Psoas muscle (tissue), 8 donors: ENCODE measurements around the gene BMP5. TPM values are rescaled to one million over a fixed set of nuclear protein-coding genes. Genes with fewer than 3 reads are reported as not detected.

Source experiments
- ATAC-seq, 4 donors: fragments of 200-7000 bp; cut with Tn5 transposase; one replicate each; pipeline ENCODE4 v1.9.1; 2020; ENCODE audit warnings: moderate library complexity in 3 of 4, mild to moderate bottlenecking in 2 of 4
- DNase-seq, 2 donors: peaks; one replicate each; pipeline ENCODE4 v3.0.0-alpha.2; 2020
- H3K27ac ChIP-seq: fragments of 200-600 bp; one replicate; pipeline ENCODE4 v1.8.0; 2022
- H3K27me3 ChIP-seq, 3 donors: fragments of 200-600 bp in 1 of 3; one replicate each; pipeline versions ENCODE4 v1.6.1 to v1.8.0; 2013 to 2022; ENCODE audit warnings: low read length in 2 of 3, mild to moderate bottlenecking in 2 of 3, moderate library complexity in 1 of 3; ENCODE audit not compliant: insufficient read depth in 3 of 3
- H3K36me3 ChIP-seq, 2 donors: fragments of 200-600 bp in 1 of 2; one replicate each; pipeline versions ENCODE4 v1.6.1 to v1.8.0; 2013 to 2022; ENCODE audit warnings: low read depth in 1 of 2, mild to moderate bottlenecking in 1 of 2, moderate library complexity in 1 of 2; ENCODE audit not compliant: insufficient read depth in 1 of 2
- H3K4me1 ChIP-seq: fragments of 200-600 bp; one replicate; pipeline ENCODE4 v1.8.0; 2022
- H3K4me3 ChIP-seq: fragments of 200-600 bp; one replicate; pipeline ENCODE4 v1.8.0; 2022; ENCODE audit warnings: mild to moderate bottlenecking
- H3K9me3 ChIP-seq: fragments of 200-600 bp; one replicate; pipeline ENCODE4 v1.8.0; 2022
- CTCF ChIP-seq: fragments of 200-600 bp; IDR thresholded peaks from one replicate; pipeline ENCODE4 v1.8.0; 2022; ENCODE audit warnings: antibody characterized with exemption
- WGBS, 3 donors: extraction: QIAGEN DNeasy Blood & Tissue Kit; methylation state at CpG; one replicate each; pipeline versions ENCODE4 v1.1.6 to v1.1.7; 2013; 5-methylcytosine and 5-hydroxymethylcytosine counted together
- intact Hi-C, 2 donors: fragments of 100-400 bp; cut with DNase I; formaldehyde crosslinking; loops; one replicate each; pipeline versions ENCODE4 v1.11.0 to v1.14.2; 2022
- polyA plus RNA-seq, 3 donors: library from polyadenylated mRNA; stranded (reverse); fragments of 200-250 nt; gene quantifications; one replicate each; pipeline ENCODE4 v1.2.3, GENCODE V29; 2013
- total RNA-seq, 4 donors: library from RNA; stranded (reverse); fragmentation: NEBNext Ultra II Directional in 2 of 4; extraction: Animal tissue kit (Norgen Biotek cat#: 25700) in 2 of 4; gene quantifications; one replicate each; pipeline versions ENCODE4 v1.2.1 to v1.2.4, GENCODE V29; 2021 to 2023
- donor health status: healthy with polysubstance abuse.
- donor health status: DM: no; HTN: no; CAD: no; lungs with moderate emphysema.
- donor health status: Bipolar disorder and iron deficiency.
- donor health status: healthy.
- donor health status: DM: yes; HTN: yes; CAD: no.
- donor health status: DM: no; HTN: no; CAD: no.
- donor health status: DM: no; HTN: no; CAD: no.
- donor health status: DM: yes; HTN: yes; CAD: no.

Gene BMP5
- total and polyA plus RNA-seq, 7 donors = 0.76 to 3.5 (median 1.5) TPM

- WGBS, 3 donors = 70 to 79% (median 74%) methylated on average over 3 of the region's 3 CpGs
- H3K36me3 ChIP-seq = no peaks in the 10 kb centered on the region
- H3K4me3 ChIP-seq = no peak overlapping the region
- intact Hi-C loops = no loop called here
- no peaks in the 10 kb centered on the region for H3K4me1 ChIP-seq
- no peak overlapping the region for H3K27ac ChIP-seq
- DNase-seq (no peak), ATAC-seq (no peak)
- no peaks in the 10 kb centered on the region for H3K27me3 ChIP-seq
- no peaks in the 10 kb centered on the region for H3K9me3 ChIP-seq
- TF ChIP-seq CTCF = no peak
Observed at GRCh38 chr6:55772730-55773129, 102.7 kb downstream of the BMP5 start.

GRCh38 chr6:55759536-55759935 lies 115.9 kb downstream of the BMP5 start:
- intact Hi-C loops = no loop called here
- H3K27ac ChIP-seq = no peak overlapping the region
- 67 to 86% (median 81%) methylated on average over 1 of the region's 1 CpG for WGBS, 3 donors
- no peak overlapping the region for H3K4me3 ChIP-seq
- H3K36me3 ChIP-seq = no peaks in the 10 kb centered on the region
- H3K4me1 ChIP-seq = no peaks in the 10 kb centered on the region
- no peak for DNase-seq
- no peaks in the 10 kb centered on the region for H3K27me3 ChIP-seq
- no peaks in the 10 kb centered on the region for H3K9me3 ChIP-seq
- ATAC-seq = no peak
- no peak for TF ChIP-seq CTCF

GRCh38 chr6:55758156-55758937 lies 117.0 kb downstream of the BMP5 start:
- intact Hi-C loops = no loop called here
- peak in 2 of 4 donors; percentile 42 to 58 for ATAC-seq
- Histone ChIP-seq H3K9me3 (no peaks in the 10 kb centered on the region), H3K27me3 (no peaks in the 10 kb centered on the region), H3K27ac (no peak overlapping the region), H3K4me3 (no peak overlapping the region), H3K36me3 (no peaks in the 10 kb centered on the region), H3K4me1 (no peaks in the 10 kb centered on the region)
- WGBS, 3 donors = 64 to 72% (median 68%) methylated on average over 3 of the region's 3 CpGs
- no peak for DNase-seq
- TF ChIP-seq CTCF = no peak

- 70 to 76% (median 74%) methylated on average over 6 of the region's 6 CpGs for WGBS, 3 donors
- H3K27me3 ChIP-seq = no peaks in the 10 kb centered on the region
- ATAC-seq = no peak
Observed at GRCh38 chr6:55756531-55757031, 118.8 kb downstream of the BMP5 start.

More at GRCh38 chr6:55756531-55757031, 118.8 kb downstream of the BMP5 start:
- no peaks in the 10 kb centered on the region for H3K36me3 ChIP-seq
- H3K9me3 ChIP-seq = no peaks in the 10 kb centered on the region
- no peak for TF ChIP-seq CTCF
- intact Hi-C loops = no loop called here
- no peaks in the 10 kb centered on the region for H3K4me1 ChIP-seq
- H3K4me3 ChIP-seq = no peak overlapping the region
- no peak for DNase-seq
- H3K27ac ChIP-seq = no peak overlapping the region
